UCSD-AML1 (cell line): ENCODE results near the gene METTL15.
"Not testable (repeated sequence)": the region's sequence is repeated elsewhere in the genome, so short reads cannot be mapped to it uniquely, and the experiment has no call there.

Experiments
- DNase-seq: peaks from one replicate; lab custom pipeline; 2025; ENCODE audit not compliant: unreplicated experiment; lab: John Stamatoyannopoulos, UW

Gene METTL15

DNA sequence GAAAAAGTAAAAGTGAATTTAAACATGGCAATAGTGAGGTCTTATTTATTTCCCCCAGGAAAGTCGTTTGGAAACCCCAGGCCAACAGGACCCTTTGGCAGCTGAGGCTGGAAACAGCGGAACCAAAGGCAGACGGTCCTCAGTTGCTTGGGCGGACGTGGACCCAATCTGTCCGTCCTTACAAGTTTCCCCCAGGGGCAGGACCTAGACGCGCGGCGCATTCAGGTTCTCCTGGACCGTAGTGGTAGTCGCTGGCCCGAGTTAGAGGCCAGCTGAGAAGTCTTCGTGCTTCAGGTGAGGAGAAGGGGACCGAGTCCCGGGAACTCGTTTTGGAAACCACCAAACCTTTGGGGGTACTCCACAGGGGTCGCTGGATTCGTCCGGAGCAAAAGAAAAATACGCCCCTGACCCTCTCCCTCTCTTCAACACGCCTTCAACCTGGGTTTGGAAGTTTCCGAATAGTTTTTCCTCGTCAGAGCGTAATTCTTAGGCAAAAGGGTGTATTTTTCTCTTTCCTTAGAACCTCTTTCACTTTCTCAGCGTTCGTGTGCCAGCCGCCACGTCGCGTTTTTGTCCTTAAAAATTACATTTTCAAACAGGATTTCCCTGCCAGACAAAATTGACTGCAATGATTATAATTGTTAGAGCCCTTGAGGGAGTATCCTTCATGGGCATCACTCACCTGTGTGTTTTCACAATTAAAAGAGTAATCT lies 2.1 kb downstream of the METTL15 start:
- DNase-seq = peak; percentile 80

DNA sequence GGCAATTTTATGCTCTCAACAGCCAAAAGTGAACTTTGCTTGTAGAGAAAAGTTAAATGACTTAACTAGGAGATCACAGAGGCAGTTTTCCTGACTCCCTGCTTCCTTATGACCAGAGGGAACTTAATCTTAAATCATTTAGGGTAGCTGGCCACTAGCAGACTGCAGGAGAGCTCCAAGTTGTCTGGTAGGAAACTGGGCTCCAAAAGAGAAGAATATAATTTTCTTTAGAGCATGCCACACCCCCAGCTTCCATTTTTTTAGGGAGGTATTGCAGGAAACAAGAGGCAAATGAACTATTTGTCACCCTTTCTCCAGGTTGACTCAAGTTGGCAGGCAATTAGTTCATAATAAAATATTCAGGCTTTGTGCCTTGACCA lies 2.6 kb downstream of the METTL15 start:
- no peak for DNase-seq

DNA sequence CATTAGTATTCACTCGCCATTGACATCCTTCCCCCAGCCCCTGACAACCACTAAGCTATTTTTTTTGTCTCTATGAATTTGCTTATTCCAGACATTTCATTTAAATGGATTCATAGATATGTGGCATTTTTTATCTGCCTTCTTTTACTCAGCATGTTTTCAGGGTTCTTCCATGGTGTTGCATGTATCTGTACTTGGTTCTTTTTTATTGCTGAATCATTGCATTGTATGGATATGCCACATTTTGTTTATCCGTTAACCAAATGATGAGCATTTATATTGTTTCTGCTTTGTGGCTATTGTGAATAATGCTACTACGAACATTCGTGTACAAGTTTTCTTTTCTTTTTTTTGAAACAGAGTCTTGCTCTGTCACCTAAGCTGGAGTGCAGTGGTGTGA lies 5.9 kb downstream of the METTL15 start:
- DNase-seq = no peak

DNA sequence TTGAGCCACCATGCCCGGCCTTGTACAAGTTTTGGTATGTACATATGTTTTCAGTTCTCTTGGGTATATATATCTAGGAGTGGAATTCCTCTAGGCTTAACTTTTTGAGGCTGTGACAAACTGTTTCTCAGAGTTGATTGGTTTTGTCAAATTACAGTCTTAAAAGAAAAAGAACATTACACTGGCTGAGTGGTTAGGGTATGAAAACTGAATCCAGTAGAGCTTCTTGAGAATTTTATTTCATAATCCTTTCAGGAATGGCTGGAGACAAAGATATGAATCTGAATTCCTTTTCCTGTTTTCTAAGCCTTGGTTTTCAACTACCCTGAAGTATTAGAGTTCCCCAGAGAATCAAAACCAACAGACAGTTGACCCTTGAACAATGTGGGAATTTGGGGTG lies 6.5 kb downstream of the METTL15 start:
- no peak for DNase-seq

DNA sequence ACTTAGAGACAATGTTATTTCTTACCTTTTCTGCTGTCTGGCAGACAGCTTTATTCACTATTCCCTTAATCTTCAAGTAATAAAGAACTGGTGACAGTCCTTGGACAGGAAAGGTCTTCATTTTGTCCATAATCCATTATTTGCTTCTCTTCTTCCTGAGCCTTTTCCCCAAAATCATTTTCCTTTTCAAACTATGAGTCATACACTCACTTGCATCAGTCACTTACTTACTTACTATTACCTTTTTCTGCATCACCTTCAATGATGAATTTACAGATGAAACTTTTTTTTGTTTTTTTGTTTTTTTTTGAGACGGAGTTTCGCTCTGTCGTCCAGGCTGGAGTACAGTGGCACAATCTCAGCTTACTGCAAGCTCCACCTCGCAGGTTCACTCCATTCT lies 9.5 kb downstream of the METTL15 start:
- DNase-seq = no peak

DNA sequence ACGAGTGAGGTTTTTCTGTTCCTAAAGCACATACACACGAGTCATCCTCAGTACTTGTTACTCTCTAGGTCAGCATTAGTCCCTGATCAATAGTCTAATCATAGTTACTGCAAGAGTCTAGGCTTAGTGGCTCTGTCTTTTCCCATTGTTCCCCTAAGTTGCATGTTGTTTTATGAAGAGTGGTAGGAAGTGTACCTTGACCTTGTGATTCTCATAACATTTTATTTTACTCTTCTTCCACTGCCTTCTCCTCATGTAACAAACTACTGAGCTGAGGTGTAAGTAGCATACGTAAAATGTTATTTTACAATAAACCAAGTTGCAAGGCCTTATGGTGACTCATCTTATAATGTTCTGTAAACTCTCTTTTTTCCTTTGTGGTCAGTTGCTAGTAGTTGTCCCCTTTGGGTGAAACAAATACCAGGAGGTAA lies 15.0 kb downstream of the METTL15 start:
- DNase-seq = no peak

DNA sequence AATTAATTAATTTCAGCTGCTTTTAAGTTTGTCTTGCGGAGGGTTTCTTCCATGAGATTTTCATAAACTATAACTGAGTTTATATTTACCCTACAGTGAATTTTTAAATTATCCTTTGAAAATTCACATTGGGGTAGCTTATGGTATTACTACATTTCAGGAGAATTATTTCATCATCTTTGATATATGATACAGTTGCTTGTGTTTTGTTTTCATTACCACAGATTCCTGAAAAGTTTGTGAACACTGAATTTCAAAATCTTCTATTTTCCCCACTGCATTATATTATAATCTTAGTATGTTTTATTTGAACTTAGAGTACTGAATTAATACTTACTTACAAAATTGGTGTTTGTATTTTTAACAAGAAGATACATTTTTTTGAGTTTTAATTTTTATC lies 24.4 kb downstream of the METTL15 start:
- DNase-seq = no peak

DNA sequence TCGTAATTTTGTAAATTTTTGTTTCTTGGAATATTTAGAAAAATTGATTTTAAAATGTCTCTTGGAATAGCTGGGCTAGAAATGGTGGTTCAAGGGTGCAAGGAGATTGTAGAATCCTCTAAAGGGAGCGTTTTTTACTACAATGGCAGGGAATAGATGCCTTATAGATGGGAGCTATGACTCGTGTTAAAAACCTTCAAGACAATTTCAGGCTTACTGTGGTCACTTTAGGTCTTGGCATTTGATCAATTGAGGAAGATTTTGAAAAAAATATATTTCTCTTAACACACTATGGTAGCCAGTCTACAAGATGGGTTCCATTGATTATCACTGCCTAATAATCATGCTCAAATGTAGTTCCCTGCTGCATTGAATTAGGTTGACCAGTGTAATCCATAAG lies 25.0 kb downstream of the METTL15 start:
- no peak for DNase-seq

DNA sequence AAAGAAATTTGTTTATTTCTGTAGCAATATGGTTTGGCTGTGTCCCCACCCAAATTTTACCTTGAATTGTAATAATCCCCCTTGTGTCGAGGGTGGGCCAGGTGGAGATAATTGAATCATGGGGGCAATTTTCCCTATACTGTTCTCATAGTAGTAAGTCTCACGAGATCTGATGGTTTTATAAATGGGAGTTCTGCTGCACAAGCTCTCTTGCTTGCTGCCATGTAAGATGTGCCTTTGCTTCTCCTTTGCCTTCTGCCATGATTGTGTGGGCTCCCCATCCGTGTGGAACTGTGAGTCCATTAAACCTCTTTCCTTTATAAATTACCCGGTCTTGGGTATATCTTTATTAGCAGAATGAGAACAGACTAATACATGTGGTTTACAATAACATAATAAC lies 28.0 kb downstream of the METTL15 start:
- DNase-seq = not testable (repeated sequence)

DNA sequence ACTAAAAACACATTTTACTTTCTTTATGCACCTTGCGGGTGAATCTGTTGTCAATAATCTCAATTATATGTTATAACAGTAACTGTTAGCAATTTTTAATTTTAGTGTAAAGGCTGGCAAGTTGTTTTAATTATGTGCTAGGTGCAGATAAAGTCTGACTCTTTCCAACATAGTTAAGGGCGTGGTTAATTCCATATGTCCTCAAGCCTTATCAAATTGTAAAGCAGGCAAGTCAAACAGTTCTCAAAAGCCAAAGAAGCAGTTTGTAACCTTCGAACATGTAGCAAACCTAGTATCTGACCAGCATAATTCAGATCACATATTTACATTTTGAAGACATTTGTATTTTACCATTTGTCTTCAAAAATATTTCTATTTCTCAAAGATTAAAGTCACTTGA lies 29.2 kb downstream of the METTL15 start:
- no peak for DNase-seq

DNA sequence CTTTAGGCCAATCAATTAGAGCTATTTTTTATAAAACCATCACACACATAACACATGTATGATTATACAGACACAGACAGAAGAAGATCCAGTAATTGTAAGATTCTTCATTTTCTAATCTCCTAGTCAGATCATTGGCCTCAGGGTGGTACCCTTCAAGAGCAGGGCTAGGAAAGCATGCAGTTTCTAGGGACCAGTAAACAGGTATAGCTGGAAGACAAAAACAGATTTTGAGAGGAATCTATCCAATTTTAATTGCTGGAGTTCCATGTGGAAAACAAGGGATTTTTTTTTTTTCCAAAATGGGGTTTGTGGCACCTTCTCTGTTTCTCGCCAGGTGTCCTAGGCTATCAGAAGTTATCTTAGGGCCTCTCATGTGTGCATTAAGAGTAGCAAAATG lies 29.6 kb downstream of the METTL15 start:
- DNase-seq = no peak

DNA sequence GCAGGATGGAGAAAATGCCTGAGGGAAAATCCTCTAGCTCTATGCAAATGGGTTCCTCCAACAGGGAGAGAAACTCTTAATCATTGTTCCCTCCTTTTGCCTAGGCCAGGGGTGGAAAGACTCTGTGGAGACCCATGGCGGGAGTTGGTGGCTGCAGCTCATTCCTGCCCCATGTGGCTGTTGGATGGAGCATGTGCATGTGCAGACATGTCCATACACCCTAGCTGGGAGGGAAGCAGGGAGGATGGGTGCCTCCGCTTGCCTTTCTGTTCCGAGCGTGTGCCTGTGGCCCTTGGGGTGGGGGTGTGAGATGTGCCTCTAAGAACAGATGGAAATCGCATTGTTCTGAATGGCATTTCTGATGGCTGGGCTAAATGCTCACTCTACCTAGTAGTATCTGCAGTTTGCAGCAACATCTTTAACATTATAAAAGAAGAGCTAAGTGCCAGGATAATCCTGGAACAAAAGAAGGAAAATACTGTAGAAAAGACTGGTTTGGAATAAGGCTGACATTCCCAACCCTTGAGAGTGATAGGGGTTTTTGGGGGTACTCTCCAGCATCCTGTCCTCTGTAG lies 31.7 kb downstream of the METTL15 start:
- no peak for DNase-seq

DNA sequence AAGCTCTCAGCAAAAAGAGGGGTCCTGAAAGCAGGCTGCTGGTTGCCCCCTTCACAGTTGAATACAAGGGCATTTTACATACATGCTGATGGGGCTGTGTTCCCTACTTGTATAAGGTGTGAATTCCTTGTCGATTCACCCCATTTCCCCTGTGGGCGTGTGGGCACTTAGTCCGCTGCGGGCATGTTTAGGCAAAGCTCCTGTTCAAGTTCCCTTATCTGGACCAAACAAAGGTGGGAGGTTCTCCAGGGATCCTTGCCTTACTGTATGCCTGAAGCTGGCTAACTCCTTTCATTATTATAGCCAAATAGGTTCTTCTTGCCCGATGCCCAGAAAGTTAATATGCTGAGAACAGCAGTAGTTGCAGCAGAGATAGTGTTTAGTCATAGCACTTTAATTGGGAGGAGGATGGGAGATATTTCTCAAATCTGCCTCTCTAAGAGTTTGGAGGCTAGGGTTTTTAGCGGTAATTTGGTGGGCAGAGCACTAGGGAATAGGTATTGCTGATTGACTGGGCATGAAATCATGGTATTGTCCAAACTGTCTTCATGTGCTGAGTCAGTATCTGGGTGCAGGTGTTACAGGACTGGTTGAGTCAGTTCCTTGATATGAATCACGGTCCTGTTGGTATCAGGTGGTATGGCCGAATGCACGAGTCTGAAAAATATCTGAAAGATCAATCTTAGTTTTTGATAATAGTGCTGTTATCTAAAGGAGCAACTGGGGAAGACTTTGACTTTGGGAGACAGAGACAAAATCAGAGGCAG lies 32.7 kb downstream of the METTL15 start:
- DNase-seq = peak; percentile 5

DNA sequence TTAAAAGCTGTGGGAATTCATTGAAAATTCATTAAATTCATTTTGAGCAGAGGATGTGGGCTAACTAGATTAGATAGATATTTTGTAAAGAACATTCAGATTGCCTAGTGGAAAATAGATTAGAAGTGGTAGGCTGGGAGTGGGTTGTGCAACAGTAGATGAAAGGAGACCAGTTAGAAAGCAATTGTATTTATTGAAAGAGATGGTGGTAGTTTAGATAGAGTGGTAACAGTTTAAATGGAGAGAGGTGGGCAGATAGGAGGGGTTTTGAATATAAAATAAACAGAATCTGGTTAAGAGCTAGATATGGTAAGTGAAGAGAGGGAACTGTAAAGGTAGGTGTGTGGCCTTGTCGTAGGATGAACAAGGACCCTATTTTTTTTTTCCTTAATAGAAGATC lies 34.5 kb downstream of the METTL15 start:
- DNase-seq = no peak

DNA sequence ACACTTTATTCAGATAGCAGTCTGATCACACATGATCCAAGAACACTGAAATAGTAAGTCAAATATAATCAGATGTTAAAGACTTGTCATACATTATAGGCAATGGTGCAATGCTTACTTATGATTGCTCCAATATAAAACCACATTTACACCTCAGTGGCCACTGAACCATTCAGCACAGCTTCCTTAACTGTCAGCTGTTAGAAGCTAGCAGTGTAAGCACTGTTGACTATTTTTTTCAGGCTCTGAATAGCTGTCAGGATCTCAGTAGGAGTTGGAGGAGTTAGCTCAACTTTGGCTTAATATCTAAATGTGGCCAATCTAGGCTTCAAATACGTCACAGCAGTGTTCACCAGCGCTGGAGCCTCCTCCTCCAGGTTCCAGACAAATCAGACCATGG lies 36.6 kb downstream of the METTL15 start:
- no peak for DNase-seq

DNA sequence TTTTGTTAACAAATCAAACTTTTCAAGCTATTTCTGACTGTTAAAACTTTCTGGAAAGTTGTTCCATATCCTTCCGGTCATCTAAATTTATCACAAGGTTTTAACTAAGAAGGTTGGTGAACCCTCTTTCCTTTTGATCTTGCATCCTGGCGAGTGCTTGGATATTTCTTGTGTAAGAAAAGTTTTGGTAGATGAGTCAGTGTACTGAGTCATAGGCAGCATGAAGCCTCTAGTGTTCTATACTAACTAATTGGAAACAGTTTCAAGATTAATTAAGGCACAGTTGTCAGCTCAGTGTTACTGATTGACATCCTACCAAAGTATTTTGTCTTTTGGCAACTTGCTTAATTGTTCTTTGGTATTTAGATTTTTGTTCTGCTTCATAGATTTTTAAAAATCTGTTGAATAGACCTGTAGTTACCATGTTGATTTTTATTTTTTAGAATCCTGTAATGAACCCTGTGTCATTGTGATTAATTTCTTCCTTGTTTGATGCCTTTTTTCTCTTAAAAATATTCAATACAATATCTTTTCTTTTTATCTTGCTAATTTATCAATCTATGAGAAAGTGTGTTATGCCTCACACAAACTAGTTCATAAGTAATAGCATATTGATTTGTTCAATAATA lies 38.0 kb downstream of the METTL15 start:
- no peak for DNase-seq

DNA sequence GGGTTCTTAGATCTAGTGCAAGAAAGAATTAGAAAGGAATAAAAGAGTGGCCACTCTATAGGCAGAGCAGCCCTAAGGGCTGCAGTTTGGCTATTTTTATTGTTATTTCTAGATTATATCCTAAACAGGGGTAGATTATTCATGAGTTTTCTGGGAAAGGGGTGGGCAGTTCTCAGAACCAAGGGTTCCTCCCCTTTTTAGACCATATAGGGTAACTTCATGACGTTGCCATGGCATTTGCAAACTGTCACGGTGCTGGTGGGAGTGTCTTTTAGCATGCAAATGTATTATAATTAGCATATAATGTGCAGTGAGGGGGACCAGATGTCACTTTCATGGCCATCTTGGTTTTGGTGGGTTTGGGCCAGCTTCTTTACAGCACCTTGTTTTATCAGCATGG lies 44.6 kb downstream of the METTL15 start:
- no peak for DNase-seq

DNA sequence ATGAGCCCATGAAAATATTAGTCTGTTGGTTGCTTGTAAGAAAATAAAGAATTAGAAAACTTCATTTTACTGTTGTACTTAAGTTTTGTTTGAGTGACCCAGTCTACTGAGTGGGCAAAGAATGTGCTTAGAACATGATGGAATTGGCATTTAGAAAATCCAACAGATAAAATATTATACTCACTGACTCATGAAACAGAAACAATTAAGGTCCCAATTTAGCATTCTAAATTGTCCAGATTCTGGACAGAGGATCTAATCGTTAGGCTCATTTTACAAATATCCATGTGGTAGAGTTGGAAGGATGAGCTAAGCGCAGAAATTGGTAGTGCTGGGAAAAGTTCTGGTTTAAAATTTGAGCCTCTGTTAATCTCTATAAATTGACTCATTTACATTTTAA lies 45.4 kb downstream of the METTL15 start:
- DNase-seq = no peak

DNA sequence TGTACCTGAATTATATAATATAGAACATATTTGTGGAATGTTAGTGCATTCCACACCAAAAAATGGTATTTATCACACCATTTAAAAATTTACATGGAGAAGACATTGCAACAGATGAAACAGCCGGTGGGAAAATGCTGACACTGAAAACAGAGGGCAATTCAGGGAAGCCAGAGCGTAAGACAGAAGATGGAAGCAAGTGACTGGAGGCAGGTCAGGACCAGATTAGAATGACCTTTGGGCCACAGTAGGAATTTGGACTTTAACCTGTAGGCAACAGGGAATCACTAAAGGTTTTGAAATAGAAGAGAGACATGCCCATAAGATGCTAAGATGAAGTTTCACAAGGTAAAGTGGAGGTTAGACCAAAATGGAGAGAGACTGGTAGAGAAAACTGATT lies 60.5 kb downstream of the METTL15 start:
- no peak for DNase-seq

DNA sequence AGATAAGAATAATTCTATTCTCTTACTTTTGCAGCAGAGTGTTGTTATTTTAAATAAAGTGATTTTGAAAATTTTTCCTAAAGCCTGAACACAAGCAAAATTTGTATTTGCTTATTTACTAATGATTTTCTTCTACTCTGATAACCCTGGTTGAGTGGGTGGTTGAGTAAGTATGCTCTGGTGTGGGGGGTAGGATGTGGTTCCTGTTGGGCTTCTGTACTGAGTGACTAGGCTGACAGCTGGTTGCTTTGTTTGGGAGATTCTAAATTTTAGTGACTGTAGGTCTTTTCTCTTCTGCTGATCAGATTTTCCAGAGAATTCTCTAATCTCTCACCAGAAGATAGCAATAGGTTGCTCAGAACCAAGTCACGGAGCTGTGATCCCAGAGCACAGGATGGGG lies 61.6 kb downstream of the METTL15 start:
- no peak for DNase-seq

DNA sequence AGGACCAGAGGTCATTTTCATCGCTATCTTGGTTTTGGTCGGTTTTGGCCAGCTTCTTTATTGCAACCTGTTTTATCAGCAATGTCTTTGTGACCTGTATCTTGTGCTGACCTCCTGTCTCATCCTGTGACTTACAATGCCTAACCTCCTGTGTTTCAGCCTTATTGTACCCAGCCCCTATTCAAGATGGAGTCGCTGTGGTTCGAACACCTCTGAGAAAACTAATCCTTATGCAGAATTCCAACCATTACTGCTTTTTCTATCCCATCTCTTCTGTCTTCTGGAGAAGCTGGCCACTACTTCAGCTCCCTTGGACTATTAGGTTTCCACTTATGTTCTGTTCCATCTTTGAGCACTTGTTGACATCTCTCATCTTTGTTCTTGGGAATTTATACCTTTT lies 62.6 kb downstream of the METTL15 start:
- no peak for DNase-seq

DNA sequence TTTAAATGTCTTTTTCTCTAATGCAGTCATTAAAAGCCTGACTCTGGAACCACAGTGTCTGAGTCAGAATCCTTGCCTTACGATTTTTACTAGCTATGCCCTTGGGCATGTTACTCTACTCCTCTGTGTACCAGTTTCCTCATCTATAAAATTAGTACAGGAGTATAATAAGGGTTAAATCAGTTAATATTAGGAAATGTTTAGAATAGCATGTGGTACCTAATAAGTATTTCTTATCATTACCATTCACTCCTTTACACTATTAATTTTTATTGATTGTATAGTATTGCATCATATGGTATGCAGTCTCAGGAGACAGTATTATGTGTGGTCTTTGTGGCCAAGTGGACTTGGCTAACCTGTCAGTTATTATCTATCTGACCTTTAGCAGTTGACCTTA lies 68.2 kb downstream of the METTL15 start:
- DNase-seq = no peak
